ENCODE results near the gene HAO1.

DNA sequence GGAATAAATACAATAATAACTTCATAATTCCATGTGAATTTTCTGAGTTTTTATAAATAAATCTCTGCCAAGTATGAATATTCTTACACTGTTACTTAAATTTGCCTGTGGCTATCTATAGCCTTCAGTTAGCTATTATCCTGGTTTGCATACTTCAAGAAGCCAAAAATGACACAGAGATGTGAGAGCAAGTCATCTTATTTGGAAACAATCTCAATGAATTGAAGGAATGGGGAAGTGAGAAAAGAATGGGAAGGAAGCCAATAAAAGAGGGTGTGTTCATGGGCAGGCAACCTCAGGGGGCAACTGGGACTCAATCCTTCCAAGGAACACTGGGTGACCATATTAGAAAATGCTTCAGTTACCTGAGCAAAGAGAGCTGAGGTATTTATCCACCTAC is 9.9 kb downstream of the HAO1 start:
- TF ChIP-seq POLR2A (IDR thresholded peaks at IDR 0.05), result no peak
- TF ChIP-seq, protein P1, sequence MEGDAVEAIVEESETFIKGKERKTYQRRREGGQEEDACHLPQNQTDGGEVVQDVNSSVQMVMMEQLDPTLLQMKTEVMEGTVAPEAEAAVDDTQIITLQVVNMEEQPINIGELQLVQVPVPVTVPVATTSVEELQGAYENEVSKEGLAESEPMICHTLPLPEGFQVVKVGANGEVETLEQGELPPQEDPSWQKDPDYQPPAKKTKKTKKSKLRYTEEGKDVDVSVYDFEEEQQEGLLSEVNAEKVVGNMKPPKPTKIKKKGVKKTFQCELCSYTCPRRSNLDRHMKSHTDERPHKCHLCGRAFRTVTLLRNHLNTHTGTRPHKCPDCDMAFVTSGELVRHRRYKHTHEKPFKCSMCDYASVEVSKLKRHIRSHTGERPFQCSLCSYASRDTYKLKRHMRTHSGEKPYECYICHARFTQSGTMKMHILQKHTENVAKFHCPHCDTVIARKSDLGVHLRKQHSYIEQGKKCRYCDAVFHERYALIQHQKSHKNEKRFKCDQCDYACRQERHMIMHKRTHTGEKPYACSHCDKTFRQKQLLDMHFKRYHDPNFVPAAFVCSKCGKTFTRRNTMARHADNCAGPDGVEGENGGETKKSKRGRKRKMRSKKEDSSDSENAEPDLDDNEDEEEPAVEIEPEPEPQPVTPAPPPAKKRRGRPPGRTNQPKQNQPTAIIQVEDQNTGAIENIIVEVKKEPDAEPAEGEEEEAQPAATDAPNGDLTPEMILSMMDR (IDR thresholded peaks at IDR 0.05), result no peak

Data from uterus (tissue), 2 donors.